ENCODE measurements around the gene SYDE2.

The SYDE2 gene

DNA sequence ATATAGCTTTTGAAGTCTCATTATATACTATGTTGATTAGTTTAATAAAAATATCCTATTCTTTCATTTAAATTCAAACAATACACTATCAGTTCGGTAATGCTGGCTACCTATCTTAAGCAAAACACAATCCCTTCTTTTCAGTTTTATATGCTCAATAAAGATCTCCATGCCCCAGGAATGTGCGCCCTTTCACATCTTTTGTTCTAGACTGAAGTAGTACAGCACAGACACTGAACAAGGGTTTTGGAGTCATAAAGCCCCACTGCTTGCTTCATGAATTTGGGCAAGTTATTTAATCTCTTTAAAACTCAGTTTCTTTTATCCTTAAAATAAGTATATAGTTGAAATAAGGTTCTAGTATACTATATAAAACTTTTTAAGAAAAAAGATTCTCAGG, 22.4 kb downstream of the SYDE2 start:
- H3K9me2 ChIP-seq (replicated peaks; ENCODE audit: control insufficient read depth, low read length): no peaks in the 10 kb centered on the region
- no peaks in the 10 kb centered on the region for H3K27me3 ChIP-seq (ENCODE audit: control insufficient read depth, low read length)
- no peak overlapping the region for H3K4me2 ChIP-seq (ENCODE audit: low read length)
- H4K20me1 ChIP-seq (ENCODE audit: control insufficient read depth, insufficient read depth, low read depth, low read length): no peaks in the 10 kb centered on the region
- no peaks in the 10 kb centered on the region for H3K4me1 ChIP-seq (ENCODE audit: control insufficient read depth, low read length)
- no peaks in the 10 kb centered on the region for H3K36me3 ChIP-seq (ENCODE audit: control insufficient read depth, low read length)
- no peaks in the 10 kb centered on the region for H3F3A ChIP-seq (ENCODE audit: control insufficient read depth, insufficient read depth)
- H3K9me3 ChIP-seq (ENCODE audit: control insufficient read depth, insufficient read depth, low read length): no peaks in the 10 kb centered on the region
- no peak overlapping the region for H3K27ac ChIP-seq (ENCODE audit: low read depth, low read length)
- H3K4me3 ChIP-seq (ENCODE audit: low read length): no peak overlapping the region
- H3K79me2 ChIP-seq (ENCODE audit: control insufficient read depth, low read length): no peaks in the 10 kb centered on the region
- no peak for TF ChIP-seq EZH2phosphoT487 (IDR thresholded peaks at IDR 0.05; ENCODE audit: borderline replicate concordance, low read length)
- TF ChIP-seq, protein P1, sequence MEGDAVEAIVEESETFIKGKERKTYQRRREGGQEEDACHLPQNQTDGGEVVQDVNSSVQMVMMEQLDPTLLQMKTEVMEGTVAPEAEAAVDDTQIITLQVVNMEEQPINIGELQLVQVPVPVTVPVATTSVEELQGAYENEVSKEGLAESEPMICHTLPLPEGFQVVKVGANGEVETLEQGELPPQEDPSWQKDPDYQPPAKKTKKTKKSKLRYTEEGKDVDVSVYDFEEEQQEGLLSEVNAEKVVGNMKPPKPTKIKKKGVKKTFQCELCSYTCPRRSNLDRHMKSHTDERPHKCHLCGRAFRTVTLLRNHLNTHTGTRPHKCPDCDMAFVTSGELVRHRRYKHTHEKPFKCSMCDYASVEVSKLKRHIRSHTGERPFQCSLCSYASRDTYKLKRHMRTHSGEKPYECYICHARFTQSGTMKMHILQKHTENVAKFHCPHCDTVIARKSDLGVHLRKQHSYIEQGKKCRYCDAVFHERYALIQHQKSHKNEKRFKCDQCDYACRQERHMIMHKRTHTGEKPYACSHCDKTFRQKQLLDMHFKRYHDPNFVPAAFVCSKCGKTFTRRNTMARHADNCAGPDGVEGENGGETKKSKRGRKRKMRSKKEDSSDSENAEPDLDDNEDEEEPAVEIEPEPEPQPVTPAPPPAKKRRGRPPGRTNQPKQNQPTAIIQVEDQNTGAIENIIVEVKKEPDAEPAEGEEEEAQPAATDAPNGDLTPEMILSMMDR (IDR thresholded peaks at IDR 0.05; ENCODE audit: low read depth, low read length, poor library complexity, severe bottlenecking): no peak

DNA sequence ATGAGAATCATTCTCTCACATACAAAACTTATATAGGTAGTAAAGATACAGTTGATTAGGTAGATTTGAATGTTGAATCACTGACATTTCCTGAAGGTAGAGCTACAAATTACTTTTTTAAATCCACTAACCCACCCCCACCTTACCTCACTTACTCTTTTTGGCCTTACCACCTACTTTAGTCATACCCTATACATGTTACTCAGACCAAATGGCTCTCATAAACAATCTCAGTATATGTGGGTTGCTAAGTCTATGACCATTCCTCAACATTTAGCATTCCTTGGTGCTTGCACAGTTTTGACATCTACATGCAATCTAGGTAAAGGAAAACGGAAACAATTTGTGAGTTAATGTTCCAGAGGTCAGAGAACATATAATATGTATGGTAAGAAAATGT, 26.3 kb downstream of the SYDE2 start:
- H3F3A ChIP-seq (ENCODE audit: control insufficient read depth, insufficient read depth): no peaks in the 10 kb centered on the region
- H4K20me1 ChIP-seq (ENCODE audit: control insufficient read depth, insufficient read depth, low read depth, low read length): no peaks in the 10 kb centered on the region
- peaks cover 8% of the 10 kb centered on the region; the same call in 1 of the 2 replicates for H3K27me3 ChIP-seq (ENCODE audit: control insufficient read depth, low read length)
- TF ChIP-seq EZH2phosphoT487 (IDR thresholded peaks at IDR 0.05; ENCODE audit: borderline replicate concordance, low read length): no peak
- TF ChIP-seq, protein P1 (IDR thresholded peaks at IDR 0.05; ENCODE audit: low read depth, low read length, poor library complexity, severe bottlenecking): no peak
- H3K9me2 ChIP-seq (replicated peaks; ENCODE audit: control insufficient read depth, low read length): no peaks in the 10 kb centered on the region
- no peaks in the 10 kb centered on the region for H3K9me3 ChIP-seq (ENCODE audit: control insufficient read depth, insufficient read depth, low read length)
- H3K27ac ChIP-seq (ENCODE audit: low read depth, low read length): no peak overlapping the region
- H3K4me1 ChIP-seq (ENCODE audit: control insufficient read depth, low read length): no peaks in the 10 kb centered on the region
- no peak overlapping the region for H3K4me2 ChIP-seq (ENCODE audit: low read length)
- no peaks in the 10 kb centered on the region for H3K36me3 ChIP-seq (ENCODE audit: control insufficient read depth, low read length)
- no peaks in the 10 kb centered on the region for H3K79me2 ChIP-seq (ENCODE audit: control insufficient read depth, low read length)
- H3K4me3 ChIP-seq (ENCODE audit: low read length): no peak overlapping the region

- Histone ChIP-seq H3K36me3 (ENCODE audit: control insufficient read depth, low read length) (no peaks in the 10 kb centered on the region), H3K4me3 (ENCODE audit: low read length) (no peak overlapping the region), H3K9me3 (ENCODE audit: control insufficient read depth, insufficient read depth, low read length) (no peaks in the 10 kb centered on the region), H3K4me2 (ENCODE audit: low read length) (no peak overlapping the region), H3K27me3 (ENCODE audit: control insufficient read depth, low read length) (peaks cover 11% of the 10 kb centered on the region; the same call in 1 of the 2 replicates), H3K79me2 (ENCODE audit: control insufficient read depth, low read length) (no peaks in the 10 kb centered on the region), H3K9me2 (replicated peaks; ENCODE audit: control insufficient read depth, low read length) (no peaks in the 10 kb centered on the region), H3K27ac (ENCODE audit: low read depth, low read length) (no peak overlapping the region), H3F3A (ENCODE audit: control insufficient read depth, insufficient read depth) (no peaks in the 10 kb centered on the region), H4K20me1 (ENCODE audit: control insufficient read depth, insufficient read depth, low read depth, low read length) (no peaks in the 10 kb centered on the region), H3K4me1 (ENCODE audit: control insufficient read depth, low read length) (no peaks in the 10 kb centered on the region)
- TF ChIP-seq, protein P1 (IDR thresholded peaks at IDR 0.05; ENCODE audit: low read depth, low read length, poor library complexity, severe bottlenecking): no peak
- no peak for TF ChIP-seq EZH2phosphoT487 (IDR thresholded peaks at IDR 0.05; ENCODE audit: borderline replicate concordance, low read length)
Observed at GRCh38 chr1:85172684-85173337, 28.0 kb downstream of the SYDE2 start.

All from DOHH2 (cell line).